ENCODE results near the gene TMEM150C. TPM values are rescaled to one million over a fixed set of nuclear protein-coding genes. Genes with fewer than 3 reads are reported as not detected.

TMEM150C gene
- total and polyA plus RNA-seq, 11 donors = 6.2 to 22.9 (median 12.6) TPM

DNA sequence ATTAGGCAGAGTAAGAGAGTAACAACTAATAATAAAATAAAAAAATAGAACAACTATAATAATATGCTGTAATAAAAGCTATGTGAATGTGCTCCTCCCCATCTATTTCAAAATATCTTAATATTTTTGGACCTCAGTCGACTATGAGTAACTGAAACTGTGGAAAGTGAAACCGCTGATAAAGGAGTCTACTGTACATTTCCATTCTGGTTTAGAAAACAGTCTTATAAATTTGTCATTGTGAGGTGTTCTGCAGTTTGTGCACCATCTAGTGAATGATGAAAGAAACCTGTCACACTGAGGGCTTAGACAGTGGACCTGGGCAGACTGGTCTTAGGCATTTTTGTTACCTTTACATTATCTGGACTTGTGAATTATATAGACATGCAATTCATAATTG lies 42.0 kb downstream of the TMEM150C start:
- DNase-seq (no peak), ATAC-seq (no peak)
- peaks cover 0 to 31% (median 13%) of the 10 kb centered on the region in 12 donors for H3K4me1 ChIP-seq
- no peaks in the 10 kb centered on the region for H3K9me3 ChIP-seq
- H3K27ac ChIP-seq = no peak overlapping the region
- H3K4me3 ChIP-seq = no peak overlapping the region
- TF ChIP-seq POLR2A (IDR thresholded peaks at IDR 0.05) = no peak
- TF ChIP-seq, protein P1, sequence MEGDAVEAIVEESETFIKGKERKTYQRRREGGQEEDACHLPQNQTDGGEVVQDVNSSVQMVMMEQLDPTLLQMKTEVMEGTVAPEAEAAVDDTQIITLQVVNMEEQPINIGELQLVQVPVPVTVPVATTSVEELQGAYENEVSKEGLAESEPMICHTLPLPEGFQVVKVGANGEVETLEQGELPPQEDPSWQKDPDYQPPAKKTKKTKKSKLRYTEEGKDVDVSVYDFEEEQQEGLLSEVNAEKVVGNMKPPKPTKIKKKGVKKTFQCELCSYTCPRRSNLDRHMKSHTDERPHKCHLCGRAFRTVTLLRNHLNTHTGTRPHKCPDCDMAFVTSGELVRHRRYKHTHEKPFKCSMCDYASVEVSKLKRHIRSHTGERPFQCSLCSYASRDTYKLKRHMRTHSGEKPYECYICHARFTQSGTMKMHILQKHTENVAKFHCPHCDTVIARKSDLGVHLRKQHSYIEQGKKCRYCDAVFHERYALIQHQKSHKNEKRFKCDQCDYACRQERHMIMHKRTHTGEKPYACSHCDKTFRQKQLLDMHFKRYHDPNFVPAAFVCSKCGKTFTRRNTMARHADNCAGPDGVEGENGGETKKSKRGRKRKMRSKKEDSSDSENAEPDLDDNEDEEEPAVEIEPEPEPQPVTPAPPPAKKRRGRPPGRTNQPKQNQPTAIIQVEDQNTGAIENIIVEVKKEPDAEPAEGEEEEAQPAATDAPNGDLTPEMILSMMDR (IDR thresholded peaks at IDR 0.05) = no peak
- intact Hi-C loops (cut with DNase I) = no loop called here
- WGBS, 4 donors = 72 to 79% (median 75%) methylated on average over 2 of the region's 2 CpGs
- H3K36me3 ChIP-seq = no peaks in the 10 kb centered on the region
- no peaks in the 10 kb centered on the region for H3K27me3 ChIP-seq

DNA sequence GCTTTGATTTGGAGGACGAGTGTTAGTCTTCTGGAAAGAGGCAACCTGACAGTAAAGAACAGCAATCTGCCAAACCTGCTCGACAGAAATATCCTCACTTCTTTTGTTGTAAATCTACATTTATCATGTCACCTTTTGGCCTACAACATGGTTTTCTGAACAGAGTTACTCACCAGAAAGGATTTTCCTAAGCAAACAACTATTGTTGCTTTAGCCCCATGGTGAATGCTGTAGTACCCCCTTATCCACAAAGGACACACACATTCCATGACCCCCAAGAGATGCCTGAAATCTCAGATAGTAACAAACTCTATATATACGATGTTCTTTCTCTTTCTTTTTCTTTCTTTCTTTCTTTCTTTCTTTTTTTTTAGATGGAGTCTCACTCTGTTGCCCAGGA lies 42.7 kb downstream of the TMEM150C start:
- 66 to 81% (median 75%) methylated on average over 3 of the region's 3 CpGs for WGBS, 4 donors
- H3K9me3 ChIP-seq = no peaks in the 10 kb centered on the region
- H3K27ac ChIP-seq = no peak overlapping the region
- no peak overlapping the region for H3K4me3 ChIP-seq
- no peaks in the 10 kb centered on the region for H3K36me3 ChIP-seq
- ATAC-seq (no peak), DNase-seq (no peak)
- intact Hi-C loops (cut with DNase I) = no loop called here
- H3K4me1 ChIP-seq = peaks cover 0 to 31% (median 13%) of the 10 kb centered on the region in 12 donors
- TF ChIP-seq, protein P1 (IDR thresholded peaks at IDR 0.05) = no peak
- TF ChIP-seq POLR2A (IDR thresholded peaks at IDR 0.05) = no peak
- no peaks in the 10 kb centered on the region for H3K27me3 ChIP-seq

DNA sequence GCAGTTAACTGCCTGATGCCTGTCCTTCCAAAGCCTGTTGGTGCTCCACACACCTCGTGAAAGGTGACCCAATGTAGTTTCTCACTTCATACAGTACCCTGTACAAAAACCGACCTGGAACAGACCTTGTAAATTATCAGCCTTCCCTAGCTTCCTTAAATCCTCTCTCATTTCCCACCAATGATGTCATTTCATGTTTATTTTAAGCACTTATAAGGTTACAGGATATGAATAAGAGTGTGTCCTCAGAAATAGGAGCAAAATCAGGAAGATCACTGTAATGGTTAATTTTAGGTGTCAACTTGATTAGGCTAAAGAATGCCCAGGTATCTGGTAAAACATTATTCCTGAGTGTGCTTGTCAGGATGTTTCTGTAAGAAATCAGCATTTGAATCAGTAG lies 44.7 kb downstream of the TMEM150C start:
- WGBS, 4 donors = 37 to 47% (median 45%) methylated on average over 2 of the region's 2 CpGs
- H3K4me3 ChIP-seq = no peak overlapping the region
- H3K27ac ChIP-seq = peak overlapping the region in 4 of 12 donors; percentile 6 to 51 (median 20)
- peaks cover 0 to 31% (median 13%) of the 10 kb centered on the region in 12 donors for H3K4me1 ChIP-seq
- intact Hi-C loops (cut with DNase I) = no loop called here
- H3K9me3 ChIP-seq = no peaks in the 10 kb centered on the region
- no peak for TF ChIP-seq POLR2A (IDR thresholded peaks at IDR 0.05)
- TF ChIP-seq, protein P1 (IDR thresholded peaks at IDR 0.05) = no peak
- no peaks in the 10 kb centered on the region for H3K27me3 ChIP-seq
- no peak for DNase-seq
- ATAC-seq = peak in 2 of 4 donors; percentile 16 to 53
- H3K36me3 ChIP-seq = no peaks in the 10 kb centered on the region

DNA sequence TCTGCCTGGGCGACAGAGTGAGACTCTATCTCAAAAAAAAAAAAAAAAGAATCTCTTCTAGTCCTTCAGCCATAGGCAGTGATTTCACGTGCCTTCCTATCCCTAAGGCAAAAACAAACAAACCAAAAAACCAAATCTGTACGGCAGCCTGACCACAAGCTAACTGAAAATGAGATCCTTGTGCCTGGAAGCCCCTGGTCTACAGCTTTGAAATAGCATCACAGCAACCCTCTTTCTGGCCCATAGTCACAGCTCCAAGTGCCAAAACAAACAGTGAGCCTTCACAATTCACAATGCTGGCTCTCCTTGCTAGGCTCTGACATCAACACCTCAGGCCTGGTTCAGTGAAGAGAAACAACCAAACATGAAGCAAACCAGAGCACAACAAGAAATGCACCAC lies 46.1 kb downstream of the TMEM150C start:
- H3K27me3 ChIP-seq = no peaks in the 10 kb centered on the region
- peaks cover 0 to 31% (median 13%) of the 10 kb centered on the region in 12 donors for H3K4me1 ChIP-seq
- H3K36me3 ChIP-seq = no peaks in the 10 kb centered on the region
- no peaks in the 10 kb centered on the region for H3K9me3 ChIP-seq
- DNase-seq (peak in 4 of 5 donors; percentile 46 to 61 (median 50)), ATAC-seq (peak; percentile 66 to 93 (median 91))
- 50 to 65% (median 55%) methylated on average over 3 of the region's 3 CpGs for WGBS, 4 donors
- peak overlapping the region in 7 of 12 donors; percentile 6 to 63 (median 33) for H3K27ac ChIP-seq
- TF ChIP-seq, protein P1 (IDR thresholded peaks at IDR 0.05) = no peak
- no peak for TF ChIP-seq POLR2A (IDR thresholded peaks at IDR 0.05)
- intact Hi-C loops (cut with DNase I) = no loop called here
- H3K4me3 ChIP-seq = no peak overlapping the region

Measured in heart left ventricle (tissue), 16 donors.